Left lung (tissue), 10 donors: ENCODE data around the gene CD79A. TPM values are rescaled to one million over a fixed set of nuclear protein-coding genes. Genes with fewer than 3 reads are reported as not detected.

ENCODE experiments used
- ATAC-seq: fragments of 200-7000 bp; cut with Tn5 transposase; one replicate; pipeline ENCODE4 v1.9.1; 2020; ENCODE audit warnings: moderate library complexity
- DNase-seq, 4 donors: peaks; one replicate each; pipeline ENCODE4 v3.0.0-alpha.2; 2013 to 2020
- H3K27ac ChIP-seq, 2 donors: fragments of 200-600 bp; sonication (generic) in 1 of 2; one replicate each; pipeline versions ENCODE4 v1.5.0 to v1.8.0; 2020 to 2021
- H3K27me3 ChIP-seq, 2 donors: fragments of 200-600 bp; sonication (generic) in 1 of 2; one replicate each; pipeline versions ENCODE4 v1.5.0 to v1.8.0; 2020 to 2021
- H3K36me3 ChIP-seq, 2 donors: fragments of 200-600 bp; sonication (generic) in 1 of 2; one replicate each; pipeline versions ENCODE4 v1.5.0 to v1.8.0; 2020 to 2021
- H3K4me1 ChIP-seq, 2 donors: fragments of 200-600 bp; one replicate each; pipeline ENCODE4 v1.8.0; 2021
- H3K4me3 ChIP-seq, 2 donors: fragments of 200-600 bp; sonication (generic) in 1 of 2; one replicate each; pipeline versions ENCODE4 v1.5.0 to v1.8.0; 2020 to 2021; ENCODE audit warnings: mild to moderate bottlenecking in 1 of 2
- H3K9me3 ChIP-seq, 2 donors: fragments of 200-600 bp; sonication (generic) in 1 of 2; one replicate each; pipeline versions ENCODE4 v1.5.0 to v1.8.0; 2020 to 2021
- intact Hi-C, 2 donors: fragments of 100-400 bp; cut with DNase I; formaldehyde crosslinking; loops; one replicate each; pipeline versions ENCODE4 v1.11.2 to v1.14.2; 2022
- polyA plus RNA-seq, 6 donors: library from polyadenylated mRNA; unstranded; fragments of 120-200 nt; gene quantifications; one replicate each; pipeline ENCODE4 v1.2.1, GENCODE V29; 2013; ENCODE audit not compliant: insufficient read length in 6 of 6
- total RNA-seq, 2 donors: library from RNA; stranded (reverse); fragmentation: NEBNext Ultra II Directional; extraction: Animal tissue kit (Norgen Biotek cat#: 25700); gene quantifications; one replicate each; pipeline ENCODE4 v1.2.1, GENCODE V29; 2021
- TF ChIP-seq, protein P1 (sequence below), 2 donors: fragments of 200-600 bp; sonication (generic) in 1 of 2; IDR thresholded peaks; one replicate each; pipeline versions ENCODE4 v1.5.0 to v1.8.0; 2021; ENCODE audit warnings: antibody characterized with exemption in 2 of 2
- donor health status: DM: no; HTN: yes; CAD: no.
- donor health status: DM: no; HTN: no; CAD: no.

Gene CD79A
- total and polyA plus RNA-seq, 8 donors = 0.51 to 2.3 (median 1.2) TPM

DNA sequence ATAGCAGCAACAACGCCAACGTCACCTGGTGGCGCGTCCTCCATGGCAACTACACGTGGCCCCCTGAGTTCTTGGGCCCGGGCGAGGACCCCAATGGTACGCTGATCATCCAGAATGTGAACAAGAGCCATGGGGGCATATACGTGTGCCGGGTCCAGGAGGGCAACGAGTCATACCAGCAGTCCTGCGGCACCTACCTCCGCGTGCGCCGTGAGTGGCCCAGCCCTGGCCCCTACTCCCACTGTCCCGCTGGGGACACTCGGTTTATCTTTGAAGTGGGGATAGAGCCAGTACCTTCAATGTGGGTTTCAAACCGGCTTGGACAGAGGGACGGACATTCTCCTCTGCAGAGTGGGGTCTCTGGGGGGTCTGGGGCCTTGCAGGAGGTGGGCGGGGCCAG lies 2.0 kb downstream of the CD79A start:
- Histone ChIP-seq H3K4me1 (peaks cover 6 to 54% of the 10 kb centered on the region in 2 donors), H3K4me3 (no peak overlapping the region)

DNA sequence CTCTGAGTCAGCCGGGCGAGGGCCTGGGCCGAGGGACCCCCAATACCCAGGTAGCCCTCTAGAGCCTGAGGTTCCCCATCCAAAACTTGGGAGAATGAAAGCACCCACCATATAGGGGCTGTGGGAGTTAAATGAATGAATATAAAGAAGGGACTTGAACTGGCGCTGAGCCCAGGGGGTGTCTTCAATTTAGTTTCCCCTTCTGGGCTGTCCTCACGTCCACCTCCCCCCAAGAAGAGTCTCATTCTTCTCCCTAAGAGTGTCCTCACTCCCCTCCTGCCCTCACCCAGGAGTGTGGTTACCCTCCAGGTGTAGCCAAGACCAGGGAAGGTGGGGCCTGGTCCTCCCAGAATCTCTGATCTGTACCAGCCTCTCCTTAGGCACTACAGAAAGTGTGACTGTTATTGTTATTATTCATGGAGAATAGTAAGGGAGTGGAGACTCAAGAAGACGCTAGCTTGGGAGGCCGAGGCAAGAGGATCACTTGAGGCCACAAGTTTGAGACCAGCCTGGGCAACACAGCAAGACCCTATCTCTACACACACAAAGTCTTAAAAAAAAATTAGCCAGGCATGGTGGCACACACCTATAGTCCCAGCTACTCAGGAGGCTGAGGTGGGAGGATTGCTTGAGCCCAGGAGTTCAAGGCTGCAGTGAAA lies 2.7 kb downstream of the CD79A start:
- H3K9me3 ChIP-seq = no peaks in the 10 kb centered on the region
- ATAC-seq (no peak), DNase-seq (no peak)
- no peaks in the 10 kb centered on the region for H3K27me3 ChIP-seq
- TF ChIP-seq, protein P1, sequence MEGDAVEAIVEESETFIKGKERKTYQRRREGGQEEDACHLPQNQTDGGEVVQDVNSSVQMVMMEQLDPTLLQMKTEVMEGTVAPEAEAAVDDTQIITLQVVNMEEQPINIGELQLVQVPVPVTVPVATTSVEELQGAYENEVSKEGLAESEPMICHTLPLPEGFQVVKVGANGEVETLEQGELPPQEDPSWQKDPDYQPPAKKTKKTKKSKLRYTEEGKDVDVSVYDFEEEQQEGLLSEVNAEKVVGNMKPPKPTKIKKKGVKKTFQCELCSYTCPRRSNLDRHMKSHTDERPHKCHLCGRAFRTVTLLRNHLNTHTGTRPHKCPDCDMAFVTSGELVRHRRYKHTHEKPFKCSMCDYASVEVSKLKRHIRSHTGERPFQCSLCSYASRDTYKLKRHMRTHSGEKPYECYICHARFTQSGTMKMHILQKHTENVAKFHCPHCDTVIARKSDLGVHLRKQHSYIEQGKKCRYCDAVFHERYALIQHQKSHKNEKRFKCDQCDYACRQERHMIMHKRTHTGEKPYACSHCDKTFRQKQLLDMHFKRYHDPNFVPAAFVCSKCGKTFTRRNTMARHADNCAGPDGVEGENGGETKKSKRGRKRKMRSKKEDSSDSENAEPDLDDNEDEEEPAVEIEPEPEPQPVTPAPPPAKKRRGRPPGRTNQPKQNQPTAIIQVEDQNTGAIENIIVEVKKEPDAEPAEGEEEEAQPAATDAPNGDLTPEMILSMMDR (IDR thresholded peaks at IDR 0.05) = no peak
- no peaks in the 10 kb centered on the region for H3K36me3 ChIP-seq
- intact Hi-C loops = no loop called here
- H3K4me3 ChIP-seq = no peak overlapping the region
- no peak overlapping the region for H3K27ac ChIP-seq
- H3K4me1 ChIP-seq = peaks cover 9 to 52% of the 10 kb centered on the region in 2 donors

More for the DNA sequence above, 2.0 kb downstream of the CD79A start:
- H3K36me3 ChIP-seq = no peaks in the 10 kb centered on the region
- intact Hi-C loops = no loop called here
- TF ChIP-seq, protein P1 (IDR thresholded peaks at IDR 0.05) = no peak
- DNase-seq (no peak), ATAC-seq (no peak)
- no peaks in the 10 kb centered on the region for H3K9me3 ChIP-seq
- H3K27ac ChIP-seq = no peak overlapping the region
- H3K27me3 ChIP-seq = no peaks in the 10 kb centered on the region

DNA sequence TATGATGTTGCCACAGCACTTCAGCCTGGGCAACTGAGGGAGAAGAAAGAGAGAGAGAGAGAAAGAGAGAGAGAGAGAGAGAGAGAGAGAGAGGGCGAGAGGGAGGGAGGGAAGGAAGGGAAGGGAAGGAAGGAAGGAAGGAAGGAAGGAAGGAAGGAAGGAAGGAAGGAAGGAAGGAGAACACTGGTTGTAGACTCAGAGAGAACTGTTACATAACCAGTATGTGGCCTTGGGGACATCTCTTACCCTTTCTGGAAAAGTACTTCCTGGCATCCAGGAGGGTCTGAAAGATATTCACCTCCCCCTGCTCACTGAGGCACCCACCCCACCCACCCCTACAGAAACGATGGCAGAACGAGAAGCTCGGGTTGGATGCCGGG lies 3.2 kb downstream of the CD79A start:
- ATAC-seq = no peak
- intact Hi-C loops = no loop called here

DNA sequence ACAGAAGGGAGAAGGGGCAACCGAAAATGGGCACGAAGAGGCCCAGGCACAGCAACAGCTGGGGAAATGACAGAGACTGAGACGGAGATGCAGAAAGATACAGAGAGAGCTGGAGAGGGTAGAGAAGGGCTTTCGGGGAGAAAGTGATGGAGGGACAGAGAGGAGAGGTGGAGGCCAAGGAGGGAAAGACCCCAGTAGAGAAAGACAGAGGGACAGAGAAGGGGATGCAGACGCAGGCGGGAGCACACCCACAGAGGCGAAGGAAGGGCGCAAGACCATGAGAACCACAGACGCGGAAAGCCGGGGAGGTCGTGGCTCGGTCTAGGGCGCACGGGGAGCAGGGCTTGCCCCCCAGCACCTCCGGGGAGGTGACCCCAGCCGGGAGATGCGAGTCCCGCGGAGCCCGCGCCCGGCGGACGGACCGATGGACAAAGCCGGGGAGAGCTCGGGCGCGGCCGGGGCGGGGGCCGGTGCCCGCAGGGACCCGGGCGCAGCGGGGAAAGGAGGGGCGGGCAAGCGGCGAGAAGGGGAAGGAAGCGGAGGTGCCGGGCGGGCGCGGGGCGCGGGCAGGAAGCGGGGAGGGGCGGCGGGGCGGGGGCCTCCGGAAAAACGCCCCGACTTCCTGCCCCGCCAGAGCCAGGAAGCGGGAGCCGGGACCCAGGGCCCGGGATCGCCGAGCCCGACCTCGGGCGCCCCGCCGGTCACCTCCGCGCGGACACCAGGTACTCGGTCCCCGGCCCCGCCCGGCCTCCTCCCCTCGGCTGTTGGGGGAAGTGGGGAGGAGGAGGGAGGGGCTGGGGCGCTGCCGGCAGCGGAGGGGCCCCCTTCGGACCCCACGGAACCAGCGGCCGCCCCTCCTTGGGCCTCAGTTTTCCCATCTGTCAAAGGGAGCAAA lies 5.7 kb downstream of the CD79A start, which contains the start of gene ARHGEF1:
ARHGEF1 (plus strand) TSS at position 617 of the 895 bp plus-strand sequence. CDS start 4,899 bp downstream, outside the sequence.
- DNase-seq (peak in 3 of 4 donors; percentile 37 to 96 (median 76)), ATAC-seq (peak; percentile 32)
- TF ChIP-seq, protein P1 (IDR thresholded peaks at IDR 0.05) = no peak
- Histone ChIP-seq H3K27ac (peak within 1 kb of the TSS; percentile 94 to 99), H3K9me3 (no peaks in the 10 kb centered on the region), H3K4me1 (peaks cover 24 to 63% of the 10 kb centered on the region in 2 donors), H3K36me3 (peaks cover 0 to 9% of the 10 kb centered on the region in 2 donors), H3K4me3 (peak within 1 kb of the TSS; percentile 98 to 99), H3K27me3 (no peaks in the 10 kb centered on the region)
- intact Hi-C loops = no loop called here

More for the DNA sequence above, 3.2 kb downstream of the CD79A start:
- TF ChIP-seq, protein P1 (IDR thresholded peaks at IDR 0.05) = no peak
- peaks cover 12 to 57% of the 10 kb centered on the region in 2 donors for H3K4me1 ChIP-seq
- H3K9me3 ChIP-seq = no peaks in the 10 kb centered on the region
- no peak overlapping the region for H3K27ac ChIP-seq
- no peak overlapping the region for H3K4me3 ChIP-seq
- no peaks in the 10 kb centered on the region for H3K27me3 ChIP-seq
- no peaks in the 10 kb centered on the region for H3K36me3 ChIP-seq
- DNase-seq = no peak

DNA sequence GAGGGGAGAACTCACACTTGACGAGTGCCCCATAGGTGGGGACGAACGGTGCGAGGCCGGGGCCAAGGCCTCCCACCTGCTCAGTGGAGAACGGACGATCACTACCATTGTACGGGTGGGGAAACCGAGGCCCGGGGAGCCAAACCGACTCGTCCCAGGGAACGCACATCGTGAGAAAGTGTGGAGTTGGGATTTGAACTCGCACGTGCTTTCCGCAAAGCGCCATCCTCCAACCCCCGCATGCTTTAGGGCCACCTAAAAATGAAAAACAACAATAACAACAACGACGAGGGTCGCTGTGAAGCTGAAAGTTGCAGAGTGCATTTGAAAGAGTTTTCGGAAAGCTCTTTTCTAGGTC lies 6.4 kb downstream of the CD79A start:
- TF ChIP-seq, protein P1 (IDR thresholded peaks at IDR 0.05) = no peak

More for the DNA sequence above, 6.4 kb downstream of the CD79A start:
- H3K9me3 ChIP-seq = no peaks in the 10 kb centered on the region
- peak overlapping the region; percentile 94 to 99 for H3K27ac ChIP-seq
- ATAC-seq (no peak), DNase-seq (no peak)
- peaks cover 24 to 63% of the 10 kb centered on the region in 2 donors for H3K4me1 ChIP-seq
- peak overlapping the region; percentile 98 to 99 for H3K4me3 ChIP-seq
- intact Hi-C loops = no loop called here
- peaks cover 0 to 15% of the 10 kb centered on the region in 2 donors for H3K36me3 ChIP-seq
- H3K27me3 ChIP-seq = no peaks in the 10 kb centered on the region
